DOHH2 (cell line): ENCODE results near the gene SLC35B4.

Source experiments
- H3F3A ChIP-seq: fragments of 200-600 bp; sonication (generic), shearing (Covaris generic); 2 replicates; pipeline ENCODE4 v1.6.0; 2016; ENCODE audit warnings: antibody characterized with exemption, mild to moderate bottlenecking; ENCODE audit not compliant: control insufficient read depth, insufficient read depth
- H3K27ac ChIP-seq: fragments of 200-600 bp; sonication (generic); 2 replicates; pipeline ENCODE4 v1.5.1; 2014; ENCODE audit warnings: low read depth, mild to moderate bottlenecking, low read length, moderate library complexity
- H3K27me3 ChIP-seq: fragments of 200-600 bp; sonication (generic); 2 replicates; pipeline ENCODE4 v1.6.1; 2014; ENCODE audit warnings: mild to moderate bottlenecking, low read length, mixed read lengths; ENCODE audit not compliant: control insufficient read depth
- H3K36me3 ChIP-seq: fragments of 200-600 bp; sonication (generic); 2 replicates; pipeline ENCODE4 v1.6.1; 2014; ENCODE audit warnings: mild to moderate bottlenecking, low read length, moderate library complexity, mixed read lengths; ENCODE audit not compliant: control insufficient read depth
- H3K4me1 ChIP-seq: fragments of 200-600 bp; sonication (generic); 2 replicates; pipeline ENCODE4 v1.6.1; 2014; ENCODE audit warnings: mild to moderate bottlenecking, low read length, mixed read lengths; ENCODE audit not compliant: control insufficient read depth
- H3K4me2 ChIP-seq: fragments of 200-600 bp; sonication (generic); 2 replicates; pipeline ENCODE4 v1.6.0; 2014; ENCODE audit warnings: mild to moderate bottlenecking, low read length, moderate library complexity
- H3K4me3 ChIP-seq: fragments of 200-600 bp; sonication (generic); 2 replicates; pipeline ENCODE4 v1.5.1; 2014; ENCODE audit warnings: mild to moderate bottlenecking, low read length, mixed read lengths
- H3K79me2 ChIP-seq: fragments of 200-600 bp; sonication (generic); 2 replicates; pipeline ENCODE4 v1.6.1; 2014; ENCODE audit warnings: mild to moderate bottlenecking, low read length, mixed read lengths; ENCODE audit not compliant: control insufficient read depth
- H3K9me2 ChIP-seq: fragments of 200-600 bp; sonication (generic); replicated peaks from 2 replicates; pipeline ENCODE4 v1.6.1; 2014; ENCODE audit warnings: mild to moderate bottlenecking, low read length, mixed read lengths; ENCODE audit not compliant: control insufficient read depth
- H3K9me3 ChIP-seq: fragments of 200-600 bp; sonication (generic); 2 replicates; pipeline ENCODE4 v1.6.1; 2014; ENCODE audit warnings: antibody characterized with exemption, low read length, mixed read lengths; ENCODE audit not compliant: control insufficient read depth, insufficient read depth
- H4K20me1 ChIP-seq: fragments of 200-600 bp; sonication (generic); 2 replicates; pipeline ENCODE4 v1.6.0; 2014; ENCODE audit warnings: low read depth, mild to moderate bottlenecking, antibody characterized with exemption, low read length, moderate library complexity; ENCODE audit not compliant: control insufficient read depth, insufficient read depth
- CTCF ChIP-seq: fragments of 200-600 bp; sonication (generic); IDR thresholded peaks from one replicate; pipeline ENCODE4 v1.5.1; 2014; ENCODE audit warnings: antibody characterized with exemption, mild to moderate bottlenecking, low read depth, low read length; ENCODE audit not compliant: poor library complexity, severe bottlenecking
- EZH2phosphoT487 ChIP-seq: fragments of 200-600 bp; sonication (generic); IDR thresholded peaks from 2 replicates; pipeline ENCODE4 v1.6.1; 2017; ENCODE audit warnings: borderline replicate concordance, mild to moderate bottlenecking, antibody characterized with exemption, low read length, moderate library complexity, mixed read lengths

SLC35B4 gene

GRCh38 chr7:134279898-134280297, 36.8 kb downstream of the SLC35B4 start:
- H4K20me1 ChIP-seq, result no peaks in the 10 kb centered on the region
- H3K36me3 ChIP-seq, result no peaks in the 10 kb centered on the region
- no peaks in the 10 kb centered on the region for H3K79me2 ChIP-seq
- peaks cover 8% of the 10 kb centered on the region; the same call in 1 of the 2 replicates for H3K27me3 ChIP-seq
- no peaks in the 10 kb centered on the region for H3K9me2 ChIP-seq
- no peak overlapping the region for H3K4me3 ChIP-seq
- no peaks in the 10 kb centered on the region for H3F3A ChIP-seq
- TF ChIP-seq EZH2phosphoT487, result no peak
- no peak for TF ChIP-seq CTCF
- H3K9me3 ChIP-seq, result no peaks in the 10 kb centered on the region
- no peak overlapping the region for H3K4me2 ChIP-seq
- no peak overlapping the region for H3K27ac ChIP-seq
- H3K4me1 ChIP-seq, result no peaks in the 10 kb centered on the region

- Histone ChIP-seq H3K27me3 (peaks cover 5% of the 10 kb centered on the region; the same call in 1 of the 2 replicates), H3K9me2 (no peaks in the 10 kb centered on the region), H3K9me3 (no peaks in the 10 kb centered on the region), H3K36me3 (no peaks in the 10 kb centered on the region), H3K79me2 (no peaks in the 10 kb centered on the region), H3K4me1 (no peaks in the 10 kb centered on the region), H3K4me2 (no peak overlapping the region), H3K27ac (no peak overlapping the region), H3K4me3 (no peak overlapping the region), H4K20me1 (no peaks in the 10 kb centered on the region), H3F3A (no peaks in the 10 kb centered on the region)
- TF ChIP-seq CTCF, result no peak
- no peak for TF ChIP-seq EZH2phosphoT487
Observed at GRCh38 chr7:134279336-134279735, 37.4 kb downstream of the SLC35B4 start.

- Histone ChIP-seq H3K9me2 (no peaks in the 10 kb centered on the region), H3K9me3 (no peaks in the 10 kb centered on the region), H4K20me1 (no peaks in the 10 kb centered on the region), H3F3A (no peaks in the 10 kb centered on the region), H3K4me3 (no peak overlapping the region), H3K4me1 (no peaks in the 10 kb centered on the region), H3K27me3 (peaks cover 5% of the 10 kb centered on the region; the same call in 1 of the 2 replicates), H3K4me2 (no peak overlapping the region), H3K27ac (no peak overlapping the region), H3K36me3 (no peaks in the 10 kb centered on the region), H3K79me2 (no peaks in the 10 kb centered on the region)
- no peak for TF ChIP-seq CTCF
- TF ChIP-seq EZH2phosphoT487, result no peak
Observed at GRCh38 chr7:134278502-134279153, 38.1 kb downstream of the SLC35B4 start.
